Thyroid gland (tissue), 4 donors: ENCODE results near the gene TRIM37.

Experiments used
- CTCF ChIP-seq, 6 experiments: fragments of 200-600 bp in 3 of 6; fragments of 450-650 bp in 3 of 6; sonication (generic) in 3 of 6; IDR thresholded peaks; one replicate each; pipeline ENCODE4 v1.5.1; 2016 to 2019; ENCODE audit warnings: antibody characterized with exemption in 6 of 6, mild to moderate bottlenecking in 2 of 6, inconsistent platforms in 1 of 6, moderate library complexity in 1 of 6
- POLR2A ChIP-seq, 2 donors: fragments of 450-650 bp; IDR thresholded peaks; one replicate each; pipeline ENCODE4 v1.6.1; 2017; ENCODE audit warnings: antibody characterized with exemption in 2 of 2, mild to moderate bottlenecking in 2 of 2, moderate library complexity in 1 of 2

DNA sequence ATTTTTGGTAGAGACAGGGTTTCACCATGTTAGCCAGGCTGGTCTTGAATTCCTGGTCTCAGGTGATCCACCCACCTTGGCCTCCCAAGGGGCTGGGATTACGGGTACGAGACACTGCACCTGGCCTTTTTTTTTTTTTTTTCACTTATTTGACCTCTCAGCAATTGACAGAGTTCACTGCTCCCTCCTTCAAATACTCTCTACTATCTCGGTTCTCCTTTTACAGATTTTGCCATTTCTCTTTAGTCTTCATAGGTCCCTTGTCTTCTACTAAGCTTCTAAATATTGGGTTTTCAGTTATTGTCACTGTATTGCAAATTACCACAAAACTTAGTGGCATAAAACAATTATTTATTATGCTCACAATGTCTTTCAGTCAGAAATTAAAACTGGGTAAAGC, 159.3 kb downstream of the TRIM37 start:
- TF ChIP-seq POLR2A (IDR thresholded peaks at IDR 0.05) (no peak), CTCF (IDR thresholded peaks at IDR 0.05) (no peak)
